Stimulated activated CD4-positive, alpha-beta T cell treated with anti-CD3 and anti-CD28 coated beads, Interleukin-2, amount 100 ng/mL, for 48 hours (primary cell): Measurements from ENCODE around the gene SAP130.

Source experiments
- DNase-seq, 2 donors: peaks; one replicate each; pipeline ENCODE4 v3.0.0-alpha.2; 2020

SAP130 gene

GRCh38 chr2:128024816-128025215 is 3.0 kb downstream of the SAP130 start:
- no peak for DNase-seq

GRCh38 chr2:128017561-128017960 is 10.3 kb downstream of the SAP130 start:
- no peak for DNase-seq

GRCh38 chr2:128016620-128017019 is 11.2 kb downstream of the SAP130 start:
- DNase-seq: no peak

GRCh38 chr2:128012698-128013097 is 15.2 kb downstream of the SAP130 start:
- DNase-seq: no peak

- DNase-seq: no peak
These were observed 19.7 kb downstream of the SAP130 start for GRCh38 chr2:128008074-128008672.

- no peak for DNase-seq
These were observed 23.4 kb downstream of the SAP130 start for GRCh38 chr2:128004509-128004908.

- no peak for DNase-seq
These were observed 24.4 kb downstream of the SAP130 start for GRCh38 chr2:128003463-128003862.

- DNase-seq: no peak
These were observed 31.7 kb downstream of the SAP130 start for GRCh38 chr2:127996160-127996559.

GRCh38 chr2:127995725-127996124 is 32.1 kb downstream of the SAP130 start:
- DNase-seq: no peak

GRCh38 chr2:127993659-127994058 is 34.2 kb downstream of the SAP130 start:
- no peak for DNase-seq

GRCh38 chr2:127991742-127992141 is 36.1 kb downstream of the SAP130 start:
- no peak for DNase-seq

- no peak for DNase-seq
These were observed 41.2 kb downstream of the SAP130 start for GRCh38 chr2:127986548-127987079.

GRCh38 chr2:127985735-127986134 is 42.1 kb downstream of the SAP130 start:
- no peak for DNase-seq

- DNase-seq: no peak
These were observed 42.7 kb downstream of the SAP130 start for GRCh38 chr2:127985026-127985734.

GRCh38 chr2:127984551-127984950 is 43.3 kb downstream of the SAP130 start:
- no peak for DNase-seq

GRCh38 chr2:127969446-127969845 is 58.4 kb downstream of the SAP130 start:
- no peak for DNase-seq

GRCh38 chr2:127968610-127969339 is 59.1 kb downstream of the SAP130 start:
- no peak for DNase-seq

GRCh38 chr2:127961729-127962128 is 66.1 kb downstream of the SAP130 start:
- no peak for DNase-seq

- DNase-seq: no peak
These were observed 70.6 kb downstream of the SAP130 start for GRCh38 chr2:127957240-127957639.

- no peak for DNase-seq
These were observed 73.0 kb downstream of the SAP130 start for GRCh38 chr2:127954857-127955256.

GRCh38 chr2:127953849-127954248 is 74.0 kb downstream of the SAP130 start:
- DNase-seq: no peak

- DNase-seq: no peak
These were observed 74.6 kb downstream of the SAP130 start for GRCh38 chr2:127953128-127953718.

GRCh38 chr2:127951026-127951425 is 76.8 kb downstream of the SAP130 start:
- DNase-seq: no peak
